Urothelium cell line (cell line): ENCODE data around the gene PPP2R5D.

Experiments
- DNase-seq: peaks from one replicate; pipeline ENCODE4 v3.0.0; 2011; ENCODE audit warnings: low spot score, mixed read lengths
- FAIRE-seq: peaks from 2 replicates; lab custom pipeline; 2011; peaks lifted over from hg19 to GRCh38; lab: Jason Lieb, UNC

The PPP2R5D gene

DNA sequence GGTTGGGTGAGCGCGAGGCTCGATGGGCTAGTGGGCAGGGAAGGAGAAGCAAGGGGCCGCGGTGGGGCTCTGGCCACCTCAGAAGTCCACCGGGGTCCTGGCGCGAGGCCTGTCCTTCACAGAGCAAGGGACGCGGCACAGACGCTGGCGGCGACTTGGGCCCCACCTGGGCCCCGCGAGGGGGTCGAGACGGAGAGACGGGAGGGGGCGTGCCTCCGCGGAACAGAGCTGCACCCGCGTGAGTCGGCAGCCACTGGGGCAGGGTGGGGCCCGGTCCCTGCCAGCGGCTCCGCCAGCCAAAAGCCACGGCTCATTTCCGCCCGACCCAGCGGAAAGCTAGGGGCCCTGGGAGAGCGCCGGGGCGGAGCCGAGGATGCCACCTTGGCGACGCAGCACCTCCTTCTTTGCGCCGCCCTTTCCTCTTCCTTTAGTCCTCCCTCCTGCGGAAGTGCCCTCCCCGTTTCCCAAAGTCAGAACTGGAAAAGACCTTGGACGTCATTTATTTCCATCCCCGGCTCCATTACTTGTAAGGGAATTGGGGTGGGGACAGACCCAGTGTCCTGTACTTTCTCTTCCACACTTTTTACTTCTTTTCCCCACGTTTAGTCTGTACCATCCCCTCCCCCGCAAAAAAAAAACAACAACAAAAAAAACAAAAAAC is 69.3 kb downstream of the PPP2R5D start, which contains the start of gene CUL7:
TSS of gene CUL7 (minus strand) at position 307 of the 661 bp plus-strand sequence. CDS start 1,063 bp downstream, outside the sequence.
- FAIRE-seq (no peak), DNase-seq (peak; percentile 99)

- DNase-seq = no peak
- FAIRE-seq = no peak
These were observed 70.0 kb downstream of the PPP2R5D start for GRCh38 chr6:43054206-43054943.

- no peak for FAIRE-seq
- DNase-seq = no peak
These were observed 71.6 kb downstream of the PPP2R5D start for GRCh38 chr6:43055966-43056365.

DNA sequence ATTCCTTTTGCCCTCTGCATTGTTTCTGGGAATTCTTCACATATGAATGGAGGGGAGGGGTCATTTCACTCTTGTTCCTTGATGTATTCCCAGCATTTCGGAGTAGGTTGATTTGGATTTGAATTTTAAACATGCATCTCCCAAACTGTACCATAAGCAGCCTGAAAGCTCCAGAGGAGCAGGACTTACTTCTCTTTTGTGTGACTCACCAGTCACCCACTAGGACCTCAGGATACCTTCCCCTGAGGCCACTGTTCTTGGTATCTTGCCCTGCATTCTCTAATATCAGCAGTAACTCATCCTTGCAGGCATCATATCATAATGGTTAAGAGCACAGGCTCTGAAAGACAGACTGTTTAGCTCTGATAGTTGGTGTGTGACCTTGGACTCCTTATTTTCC is 74.2 kb downstream of the PPP2R5D start:
- no peak for DNase-seq
- no peak for FAIRE-seq

DNA sequence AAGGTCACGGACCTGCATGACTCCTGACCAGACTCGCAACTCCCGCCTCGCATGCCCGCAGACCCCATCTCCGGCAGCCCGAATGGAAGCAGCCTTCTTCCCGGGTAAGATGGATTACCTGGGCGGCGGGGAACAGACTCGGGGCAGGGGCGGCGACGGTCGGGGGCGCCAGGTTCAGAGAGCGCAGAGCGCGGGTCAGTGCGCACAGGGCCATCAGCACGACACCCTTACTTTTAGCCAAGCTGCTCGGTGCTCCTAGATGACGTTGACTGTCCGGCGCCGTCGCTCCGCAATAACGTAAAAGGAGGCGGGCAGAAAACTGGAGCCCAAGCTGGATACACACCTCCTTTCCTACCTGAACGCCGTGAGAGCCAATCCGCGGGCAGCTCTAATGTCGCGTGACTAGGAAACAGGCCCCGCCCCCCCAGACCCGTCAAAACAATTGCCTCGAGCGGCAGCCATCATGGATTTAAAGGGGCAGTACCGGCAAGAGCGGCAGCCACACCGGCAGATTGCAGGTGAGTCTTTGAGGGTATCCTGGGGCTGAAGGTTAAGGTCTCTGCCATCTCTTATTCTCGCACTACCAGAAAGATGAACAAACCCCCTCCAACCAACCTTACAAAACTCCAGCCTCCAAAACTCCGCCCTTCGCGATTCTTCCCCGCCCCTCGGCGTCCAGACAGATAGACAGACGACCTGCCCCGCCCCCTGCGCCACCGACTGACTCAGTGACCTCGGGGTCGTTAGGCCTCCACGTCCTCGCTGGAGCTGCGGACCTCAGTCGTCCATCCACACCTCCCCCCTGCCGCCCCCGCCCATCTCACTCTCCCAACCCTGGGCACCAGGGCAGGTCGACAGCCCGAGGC is 75.0 kb downstream of the PPP2R5D start, which contains the start of the genes KLC4 and MRPL2:
TSS of gene KLC4 (plus strand) at position 464 of the 866 bp plus-strand sequence. CDS start 1,705 bp downstream, outside the sequence.
TSS of gene MRPL2 (minus strand) at position 267 of the 866 bp plus-strand sequence. CDS start at position 214, 53 bp downstream.
- DNase-seq (peak; percentile 100), FAIRE-seq (no peak)

DNA sequence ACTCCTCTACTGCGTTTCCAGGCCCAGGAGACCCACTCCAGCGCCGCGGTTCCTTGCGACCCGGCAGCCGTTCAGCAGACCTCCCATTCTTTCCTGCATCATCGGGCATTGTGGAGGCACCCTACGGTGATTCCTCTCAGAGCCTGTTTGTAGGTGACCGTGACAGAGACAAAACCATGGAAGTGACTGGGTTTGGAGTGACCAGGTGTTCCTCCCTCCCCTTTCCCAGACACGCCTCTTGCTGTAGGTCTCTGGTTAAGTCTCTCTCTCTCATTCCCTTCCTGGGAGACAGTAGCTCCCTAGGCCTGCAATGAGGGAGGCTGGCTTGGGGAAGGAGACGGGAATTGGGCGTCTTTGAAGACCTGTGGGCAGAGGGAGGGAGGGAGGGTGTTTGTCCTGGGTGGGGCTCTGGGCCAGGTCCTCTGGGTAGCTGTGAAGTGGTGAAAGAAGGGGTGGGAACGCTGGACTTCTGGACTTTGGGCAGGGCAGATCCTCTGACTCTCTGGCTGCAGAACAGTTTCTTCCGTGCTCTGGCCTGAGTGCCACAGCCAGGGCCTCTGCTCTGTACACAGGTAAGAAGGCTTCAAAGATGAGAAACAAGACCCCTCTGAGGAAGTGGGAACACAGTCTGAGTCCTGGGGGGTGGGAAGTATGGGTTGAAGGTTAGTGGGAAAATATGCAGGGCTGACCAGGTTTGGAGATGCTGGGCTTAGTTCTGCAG is 75.8 kb downstream of the PPP2R5D start:
- FAIRE-seq (no peak), DNase-seq (peak; percentile 20)

DNA sequence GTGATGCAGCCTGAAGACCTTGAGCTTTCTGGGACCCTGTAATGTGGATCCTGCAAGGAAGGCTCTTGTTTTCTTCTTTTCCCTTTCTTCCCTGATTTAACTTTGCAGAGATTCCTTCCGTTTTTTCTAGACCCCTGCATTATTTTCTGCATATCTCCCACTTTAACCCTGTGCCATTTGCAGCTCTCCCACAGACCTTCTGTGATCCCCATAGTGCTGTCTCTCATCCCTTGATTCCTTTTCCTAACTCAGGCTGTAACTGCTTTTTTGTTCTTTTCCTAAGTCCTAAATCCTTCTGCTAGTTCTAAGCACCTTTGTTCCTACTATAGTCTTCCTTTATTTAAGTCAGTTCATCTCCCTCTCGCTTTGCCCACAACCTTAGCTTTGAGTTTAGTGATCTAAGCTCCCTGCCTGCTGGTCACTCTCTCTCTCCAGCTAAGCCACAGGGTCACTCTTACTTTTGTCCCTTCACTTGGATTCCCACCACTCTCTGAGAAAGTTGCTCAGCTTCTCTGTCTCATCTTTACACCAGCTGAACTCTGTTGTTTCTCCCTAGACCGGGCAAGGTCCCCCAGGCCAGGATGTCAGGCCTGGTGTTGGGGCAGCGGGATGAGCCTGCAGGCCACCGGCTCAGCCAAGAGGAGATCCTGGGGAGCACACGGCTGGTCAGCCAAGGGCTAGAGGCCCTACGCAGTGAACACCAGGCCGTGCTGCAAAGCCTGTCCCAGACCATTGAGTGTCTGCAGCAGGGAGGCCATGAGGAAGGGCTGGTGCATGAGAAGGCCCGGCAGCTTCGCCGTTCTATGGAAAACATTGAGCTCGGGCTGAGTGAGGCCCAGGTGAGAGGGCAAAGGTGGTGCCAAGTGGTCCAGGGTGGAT is 76.6 kb downstream of the PPP2R5D start:
- FAIRE-seq (no peak), DNase-seq (no peak)

- no peak for DNase-seq
- no peak for FAIRE-seq
These were observed 77.5 kb downstream of the PPP2R5D start for GRCh38 chr6:43061861-43062260.
